Spleen (tissue), 13 donors: Measurements from ENCODE around the gene ELOVL1. TPM values are rescaled to one million over a fixed set of nuclear protein-coding genes. Genes with fewer than 3 reads are reported as not detected.
"Not testable (repeated sequence)": the region's sequence is repeated elsewhere in the genome, so short reads cannot be mapped to it uniquely, and the experiment has no call there.

Experiments used
- DNase-seq: peaks from one replicate; pipeline ENCODE4 v3.0.0-alpha.2; 2020
- H3K27ac ChIP-seq, 8 donors: fragments of 200-600 bp; sonication (generic) in 7 of 8; 1 replicate in 4 of 8; 2 replicates in 4 of 8; pipeline versions ENCODE4 v1.5.0 to v1.8.0; 2016 to 2021; ENCODE audit warnings: inconsistent platforms in 4 of 8, mild to moderate bottlenecking in 4 of 8, moderate library complexity in 1 of 8
- H3K27me3 ChIP-seq, 7 donors: fragments of 200-600 bp; sonication (generic) in 6 of 7; replicated peaks in 1 of 7; 1 replicate in 4 of 7; 2 replicates in 3 of 7; pipeline versions ENCODE4 v1.5.0 to v1.8.0; 2016 to 2021; ENCODE audit warnings: inconsistent platforms in 3 of 7, mild to moderate bottlenecking in 1 of 7
- H3K36me3 ChIP-seq, 6 donors: fragments of 200-600 bp; sonication (generic) in 5 of 6; 1 replicate in 4 of 6; 2 replicates in 2 of 6; pipeline versions ENCODE4 v1.5.0 to v1.8.0; 2016 to 2021; ENCODE audit warnings: inconsistent platforms in 2 of 6
- H3K4me1 ChIP-seq, 6 donors: fragments of 200-600 bp; sonication (generic) in 5 of 6; 1 replicate in 3 of 6; 2 replicates in 3 of 6; pipeline versions ENCODE4 v1.5.0 to v1.8.0; 2016 to 2021; ENCODE audit warnings: inconsistent platforms in 3 of 6
- H3K4me3 ChIP-seq, 8 donors: fragments of 200-600 bp; sonication (generic) in 7 of 8; 1 replicate in 4 of 8; 2 replicates in 4 of 8; pipeline versions ENCODE4 v1.5.0 to v1.8.0; 2016 to 2021; ENCODE audit warnings: inconsistent platforms in 4 of 8, mild to moderate bottlenecking in 4 of 8, moderate library complexity in 2 of 8
- H3K9me3 ChIP-seq, 8 donors: fragments of 200-600 bp; sonication (generic) in 7 of 8; 1 replicate in 4 of 8; 2 replicates in 4 of 8; pipeline versions ENCODE4 v1.5.0 to v1.8.0; 2016 to 2021; ENCODE audit warnings: inconsistent platforms in 4 of 8
- CTCF ChIP-seq, 11 experiments: fragments of 200-600 bp in 7 of 11; fragments of 450-650 bp in 4 of 11; sonication (generic) in 4 of 11; IDR thresholded peaks in 8 of 11; conservative IDR thresholded peaks in 3 of 11; 1 replicate in 7 of 11; 2 replicates in 4 of 11; pipeline versions ENCODE4 v1.4.0 to v1.8.0; 2016 to 2021; ENCODE audit warnings: antibody characterized with exemption in 11 of 11, inconsistent platforms in 4 of 11, mild to moderate bottlenecking in 1 of 11
- POLR2A ChIP-seq, 3 donors: fragments of 450-650 bp; IDR thresholded peaks; one replicate each; pipeline ENCODE4 v1.5.1; 2017; ENCODE audit warnings: antibody characterized with exemption in 3 of 3, mild to moderate bottlenecking in 1 of 3
- POLR2AphosphoS5 ChIP-seq, 3 donors: sonication (generic); formaldehyde crosslinking; IDR thresholded peaks; one replicate each; pipeline ENCODE4 v1.5.1; 2017; ENCODE audit warnings: antibody characterized with exemption in 3 of 3
- WGBS, 5 donors: extraction: QIAGEN DNeasy Blood & Tissue Kit in 3 of 5; methylation state at CpG; one replicate each; pipeline versions ENCODE4 v1.1.5 to v1.1.7; 2013 to 2018; 5-methylcytosine and 5-hydroxymethylcytosine counted together
- intact Hi-C: fragments of 100-400 bp; cut with DNase I; formaldehyde crosslinking; loops from one replicate; pipeline ENCODE4 v1.15.0; 2023; ENCODE audit warnings: low total_unique reads
- long read RNA-seq, 2 donors: transcript quantifications; one replicate each; lab custom pipeline, GENCODE V29; 2026
- polyA plus RNA-seq, 3 donors: library from polyadenylated mRNA; stranded (reverse); fragments of 200-250 nt; gene quantifications; one replicate each; pipeline ENCODE4 v1.2.1, GENCODE V29; 2013
- total RNA-seq, 7 donors: library from RNA; depleted of rRNA in 3 of 7; stranded (reverse); fragments of >200 nt in 3 of 7; fragmentation: NEBNext Ultra II Directional in 4 of 7; extraction: Animal tissue kit (Norgen Biotek cat#: 25700) in 4 of 7; gene quantifications; one replicate each; pipeline versions ENCODE4 v1.1.0 to v1.2.1, GENCODE V29; 2016 to 2021
- donor health status: healthy with polysubstance abuse.
- donor health status: DM: no; HTN: no; CAD: no; lungs with moderate emphysema.
- donor health status: DM: no; HTN: no; CAD: no.
- donor health status: Bipolar disorder and iron deficiency.
- donor health status: healthy.
- donor health status: DM: no; HTN: no; CAD: no.
- donor health status: DM: yes; HTN: yes; CAD: no.

ELOVL1 gene
- 10 to 100 TPM; 42.9 to 78.7 (median 54.1) TPM for total RNA-seq
- polyA plus RNA-seq, result 10 to 100 TPM; 38.7 to 55.5 (median 43.2) TPM
- long read RNA-seq, donor 1, transcript ELOVL1-201 (8 exons, 1,477 nt), result major isoform, 32 of 38 reads
- long read RNA-seq, donor 1, partial matches to known transcripts, result 0 of 38 reads
- long read RNA-seq, donor 1, other reads (novel, unspliced or antisense), result 0 of 38 reads
- long read RNA-seq, donor 2, transcript ELOVL1-201 (8 exons, 1,477 nt), result major isoform, 14 of 18 reads
- long read RNA-seq, donor 2, partial matches to known transcripts, result 0 of 18 reads
- long read RNA-seq, donor 2, other reads (novel, unspliced or antisense), result 0 of 18 reads

- Histone ChIP-seq H3K27me3 (no peaks in the 10 kb centered on the region), H3K4me1 (peaks cover 16 to 83% (median 39%) of the 10 kb centered on the region in 6 donors), H3K4me3 (peak within 1 kb of the TSS; percentile 69 to 96 (median 80)), H3K27ac (peak within 1 kb of the TSS; percentile 92 to 99 (median 98)), H3K9me3 (no peaks in the 10 kb centered on the region), H3K36me3 (peaks cover 6 to 34% (median 23%) of the 10 kb centered on the region in 6 donors)
- intact Hi-C loops, result no loop called here
- peak; percentile 86 to 92 (median 90) for TF ChIP-seq POLR2AphosphoS5 (IDR thresholded peaks at IDR 0.05)
- peak; percentile 19 to 70 (median 33) for TF ChIP-seq POLR2A (IDR thresholded peaks at IDR 0.05)
- TF ChIP-seq CTCF (IDR thresholded peaks at IDR 0.05 in 8 of 11, conservative IDR thresholded peaks at IDR 0.05 in 3 of 11), result peak in 5 of 11 experiments; percentile 9 to 28 (median 16)
- WGBS, 5 donors, result 0 to 1% (median 0%) methylated on average over 22 to 58 of the region's 58 CpGs
- DNase-seq, result peak; percentile 99
Measured at GRCh38 chr1:43367904-43368645, at the start of gene ELOVL1. ELOVL1 (minus strand) TSS chr1:43368011; CDS start chr1:43365609, 2,402 bp downstream.

GRCh38 chr1:43415901-43416300, 48.1 kb upstream of the ELOVL1 start:
- H3K9me3 ChIP-seq, result no peaks in the 10 kb centered on the region
- no peaks in the 10 kb centered on the region for H3K27me3 ChIP-seq
- DNase-seq, result no peak
- 70 to 90% (median 81%) methylated on average over 5 of the region's 5 CpGs for WGBS, 5 donors
- H3K36me3 ChIP-seq, result peaks cover 5 to 77% (median 55%) of the 10 kb centered on the region in 6 donors
- peaks cover 0 to 5% (median 0%) of the 10 kb centered on the region in 6 donors for H3K4me1 ChIP-seq
- intact Hi-C loops, result loop anchor here (2.0 kb wide), 1 partner anchor 189 kb away; no protein-coding TSS in a partner anchor
- no peak overlapping the region for H3K4me3 ChIP-seq
- no peak for TF ChIP-seq CTCF (IDR thresholded peaks at IDR 0.05 in 8 of 11, conservative IDR thresholded peaks at IDR 0.05 in 3 of 11)
- no peak for TF ChIP-seq POLR2A (IDR thresholded peaks at IDR 0.05)
- TF ChIP-seq POLR2AphosphoS5 (IDR thresholded peaks at IDR 0.05), result no peak
- H3K27ac ChIP-seq, result peak overlapping the region in 2 of 8 donors; percentile 2 to 36

GRCh38 chr1:43414634-43415223, 46.9 kb upstream of the ELOVL1 start:
- Histone ChIP-seq H3K27ac (no peak overlapping the region), H3K9me3 (no peaks in the 10 kb centered on the region), H3K4me3 (no peak overlapping the region), H3K27me3 (no peaks in the 10 kb centered on the region), H3K4me1 (peaks cover 0 to 5% (median 0%) of the 10 kb centered on the region in 6 donors), H3K36me3 (peaks cover 5 to 77% (median 46%) of the 10 kb centered on the region in 6 donors)
- DNase-seq, result no peak
- TF ChIP-seq POLR2A (IDR thresholded peaks at IDR 0.05) (no peak), CTCF (IDR thresholded peaks at IDR 0.05 in 8 of 11, conservative IDR thresholded peaks at IDR 0.05 in 3 of 11) (peak; percentile 60 to 89 (median 82))
- intact Hi-C loops, result loop anchor here (2.0 kb wide), 1 partner anchor 188 kb away; no protein-coding TSS in a partner anchor
- WGBS, 5 donors, result 73 to 89% (median 81%) methylated on average over 5 of the region's 5 CpGs

- H3K4me3 ChIP-seq, H3K9me3 ChIP-seq, H3K27ac ChIP-seq, H3K4me1 ChIP-seq, intact Hi-C loops, H3K27me3 ChIP-seq, DNase-seq: not testable (repeated sequence)
- peaks cover 0 to 77% (median 43%) of the 10 kb centered on the region in 6 donors for H3K36me3 ChIP-seq
- 92 to 100% (median 98%) methylated on average over 1 of the region's 1 CpG for WGBS, 5 donors
Measured at GRCh38 chr1:43413426-43413825, 45.6 kb upstream of the ELOVL1 start.
